ENCODE measurements around the gene ST3GAL3. TPM values are rescaled to one million over a fixed set of nuclear protein-coding genes. Genes with fewer than 3 reads are reported as not detected.

ST3GAL3 gene
- total RNA-seq, 1 donor from 2014 or later = 13.6 TPM

DNA sequence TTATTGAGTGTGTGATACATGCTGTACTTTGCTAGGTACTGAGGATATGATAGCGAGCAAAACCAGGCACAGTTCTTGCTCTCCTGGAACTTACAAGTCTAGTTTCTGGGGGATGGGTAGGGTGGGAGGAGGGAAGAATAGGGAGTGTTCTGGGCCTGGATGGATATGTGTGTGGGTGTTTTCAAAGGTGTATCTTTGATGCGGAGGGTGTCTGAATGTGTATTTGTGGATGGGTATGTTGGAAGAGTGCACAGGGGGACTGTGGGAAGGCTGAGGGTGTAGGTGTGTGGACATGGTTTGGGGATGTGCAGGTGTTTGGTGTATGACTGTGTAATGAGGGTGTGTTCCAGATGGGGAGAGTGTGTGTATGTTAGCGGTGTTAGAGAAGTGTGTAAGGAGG, 258.0 kb downstream of the ST3GAL3 start:
- Mint-ChIP-seq H3K9me3 (no peaks in the 10 kb centered on the region), H3K4me1 (peaks cover 4% of the 10 kb centered on the region), H3K36me3 (peaks cover 12% of the 10 kb centered on the region), H3K4me3 (no peak overlapping the region), H3K27ac (no peak overlapping the region), H3K27me3 (ENCODE audit: insufficient read depth, low read depth) (no peaks in the 10 kb centered on the region)
- Histone ChIP-seq H3K79me2 (ENCODE audit: low read depth) (peaks cover 3% of the 10 kb centered on the region), H3K27me3 (no peaks in the 10 kb centered on the region), H3K27ac (no peak overlapping the region), H4K20me1 (ENCODE audit: low read depth) (peaks cover 2% of the 10 kb centered on the region), H3K4me3 (no peak overlapping the region), H2AFZ (replicated peaks) (no peak overlapping the region), H3F3A (ENCODE audit: low read depth) (peaks cover 9% of the 10 kb centered on the region), H3K9ac (no peak overlapping the region), H3K4me1 (no peaks in the 10 kb centered on the region), H3K4me2 (no peak overlapping the region), H3K36me3 (no peaks in the 10 kb centered on the region), H3K9me3 (ENCODE audit: low read depth) (no peaks in the 10 kb centered on the region)
- DNase-seq (ENCODE audit: low spot score) = no peak
- TF ChIP-seq, protein P1, sequence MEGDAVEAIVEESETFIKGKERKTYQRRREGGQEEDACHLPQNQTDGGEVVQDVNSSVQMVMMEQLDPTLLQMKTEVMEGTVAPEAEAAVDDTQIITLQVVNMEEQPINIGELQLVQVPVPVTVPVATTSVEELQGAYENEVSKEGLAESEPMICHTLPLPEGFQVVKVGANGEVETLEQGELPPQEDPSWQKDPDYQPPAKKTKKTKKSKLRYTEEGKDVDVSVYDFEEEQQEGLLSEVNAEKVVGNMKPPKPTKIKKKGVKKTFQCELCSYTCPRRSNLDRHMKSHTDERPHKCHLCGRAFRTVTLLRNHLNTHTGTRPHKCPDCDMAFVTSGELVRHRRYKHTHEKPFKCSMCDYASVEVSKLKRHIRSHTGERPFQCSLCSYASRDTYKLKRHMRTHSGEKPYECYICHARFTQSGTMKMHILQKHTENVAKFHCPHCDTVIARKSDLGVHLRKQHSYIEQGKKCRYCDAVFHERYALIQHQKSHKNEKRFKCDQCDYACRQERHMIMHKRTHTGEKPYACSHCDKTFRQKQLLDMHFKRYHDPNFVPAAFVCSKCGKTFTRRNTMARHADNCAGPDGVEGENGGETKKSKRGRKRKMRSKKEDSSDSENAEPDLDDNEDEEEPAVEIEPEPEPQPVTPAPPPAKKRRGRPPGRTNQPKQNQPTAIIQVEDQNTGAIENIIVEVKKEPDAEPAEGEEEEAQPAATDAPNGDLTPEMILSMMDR (IDR thresholded peaks at IDR 0.05) = no peak
- TF ChIP-seq EZH2 (IDR thresholded peaks at IDR 0.05) (no peak), EZH2phosphoT487 (IDR thresholded peaks at IDR 0.05) (no peak)

DNA sequence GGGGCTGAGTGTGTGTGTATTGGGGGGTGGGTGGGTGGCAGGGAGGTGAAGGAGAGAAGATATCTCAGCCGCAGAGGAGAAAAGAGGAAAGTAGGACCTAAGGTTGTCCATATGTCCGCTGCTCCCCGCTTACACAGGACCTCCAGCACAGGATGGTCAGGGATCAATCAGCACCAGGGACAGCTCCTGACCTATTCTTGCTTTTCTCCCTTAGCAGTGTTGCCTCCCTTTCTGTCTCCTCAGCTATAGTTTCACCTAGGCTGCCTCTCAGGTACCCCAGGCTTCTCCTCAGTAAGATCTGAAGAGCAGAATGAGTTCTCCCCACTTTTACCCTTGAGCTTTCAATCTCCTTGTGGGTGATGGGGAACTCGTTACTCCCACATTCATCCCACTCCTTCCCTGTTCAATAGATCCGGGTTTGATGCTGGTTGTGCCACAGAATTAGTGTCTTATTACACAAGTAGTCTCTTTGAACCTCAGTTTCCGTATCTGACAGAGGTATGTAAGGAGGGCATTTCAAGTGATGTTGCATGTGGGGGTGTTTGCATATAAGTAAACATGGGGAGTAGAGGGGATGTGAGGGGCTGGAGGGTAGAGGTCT, 261.1 kb downstream of the ST3GAL3 start:
- no peaks in the 10 kb centered on the region for H3K36me3 ChIP-seq
- Mint-ChIP-seq H3K27ac (no peak overlapping the region), H3K27me3 (ENCODE audit: insufficient read depth, low read depth) (no peaks in the 10 kb centered on the region), H3K36me3 (peaks cover 7% of the 10 kb centered on the region), H3K9me3 (no peaks in the 10 kb centered on the region), H3K4me3 (peak overlapping the region; percentile 27), H3K4me1 (peaks cover 13% of the 10 kb centered on the region)
- no peak overlapping the region for H3K4me3 ChIP-seq
- no peak for TF ChIP-seq EZH2 (IDR thresholded peaks at IDR 0.05)
- TF ChIP-seq, protein P1 (IDR thresholded peaks at IDR 0.05) = no peak
- TF ChIP-seq EZH2phosphoT487 (IDR thresholded peaks at IDR 0.05) = no peak
- H2AFZ ChIP-seq (replicated peaks) = no peak overlapping the region
- peaks cover 14% of the 10 kb centered on the region for H3F3A ChIP-seq (ENCODE audit: low read depth)
- no peaks in the 10 kb centered on the region for H3K27me3 ChIP-seq
- peak; percentile 83 for DNase-seq (ENCODE audit: low spot score)
- H3K79me2 ChIP-seq (ENCODE audit: low read depth) = peaks cover 11% of the 10 kb centered on the region
- no peak overlapping the region for H3K9ac ChIP-seq
- H3K27ac ChIP-seq = no peak overlapping the region
- H3K4me2 ChIP-seq = no peak overlapping the region
- H4K20me1 ChIP-seq (ENCODE audit: low read depth) = peaks cover 4% of the 10 kb centered on the region
- peaks cover 3% of the 10 kb centered on the region for H3K4me1 ChIP-seq
- no peaks in the 10 kb centered on the region for H3K9me3 ChIP-seq (ENCODE audit: low read depth)

DNA sequence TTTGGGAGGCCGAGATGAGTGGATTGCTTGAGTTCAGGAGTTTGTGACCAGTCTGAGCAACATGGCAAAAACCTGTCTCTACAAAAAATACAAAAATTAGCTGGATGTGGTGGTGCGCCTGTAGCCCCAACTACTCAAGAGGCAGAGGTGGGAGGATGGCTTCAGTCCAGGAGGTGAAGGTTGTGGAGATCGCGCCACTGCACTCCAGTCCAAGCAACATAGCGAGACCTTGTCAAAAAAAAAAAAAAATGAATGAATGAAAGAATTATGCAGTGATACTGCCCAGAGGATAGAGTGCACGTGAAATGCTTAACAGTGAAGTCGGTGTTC, 262.0 kb downstream of the ST3GAL3 start:
- H3K36me3 ChIP-seq = no peaks in the 10 kb centered on the region
- no peak overlapping the region for H2AFZ ChIP-seq (replicated peaks)
- peaks cover 4% of the 10 kb centered on the region for H4K20me1 ChIP-seq (ENCODE audit: low read depth)
- TF ChIP-seq EZH2phosphoT487 (IDR thresholded peaks at IDR 0.05) = no peak
- TF ChIP-seq, protein P1 (IDR thresholded peaks at IDR 0.05) = no peak
- no peak for TF ChIP-seq EZH2 (IDR thresholded peaks at IDR 0.05)
- no peak overlapping the region for H3K9ac ChIP-seq
- no peaks in the 10 kb centered on the region for H3K27me3 Mint-ChIP-seq (ENCODE audit: insufficient read depth, low read depth)
- no peak overlapping the region for H3K27ac Mint-ChIP-seq
- H3K79me2 ChIP-seq (ENCODE audit: low read depth) = peaks cover 11% of the 10 kb centered on the region
- no peaks in the 10 kb centered on the region for H3K27me3 ChIP-seq
- no peaks in the 10 kb centered on the region for H3K9me3 ChIP-seq (ENCODE audit: low read depth)
- H3K36me3 Mint-ChIP-seq = peaks cover 7% of the 10 kb centered on the region
- H3K4me3 ChIP-seq = peak overlapping the region; percentile 94
- peak overlapping the region; percentile 69 for H3K4me2 ChIP-seq
- H3K4me3 Mint-ChIP-seq = peak overlapping the region; percentile 96
- no peak overlapping the region for H3K27ac ChIP-seq
- no peak for DNase-seq (ENCODE audit: low spot score)
- H3K4me1 Mint-ChIP-seq = peaks cover 22% of the 10 kb centered on the region
- peaks cover 23% of the 10 kb centered on the region for H3F3A ChIP-seq (ENCODE audit: low read depth)
- no peaks in the 10 kb centered on the region for H3K9me3 Mint-ChIP-seq
- peaks cover 3% of the 10 kb centered on the region for H3K4me1 ChIP-seq
